GM12891 (cell line): ENCODE measurements around the gene METTL21A.
A peak's percentile ranks its signal among the peaks of the same experiment; 100 is the strongest.
"Not testable (repeated sequence)": the region's sequence is repeated elsewhere in the genome, so short reads cannot be mapped to it uniquely, and the experiment has no call there.

Experiments used
- DNase-seq: peaks from one replicate; pipeline ENCODE4 v3.0.0; 2011; ENCODE audit warnings: low spot score; ENCODE audit not compliant: insufficient read length
- FAIRE-seq: peaks from 2 replicates; lab custom pipeline; 2011; peaks lifted over from hg19 to GRCh38; lab: Jason Lieb, UNC
- PAX5 ChIP-seq: IDR thresholded peaks from 2 replicates; pipeline ENCODE4 v1.6.1; 2011; ENCODE audit warnings: low read length, moderate library complexity, mild to moderate bottlenecking; ENCODE audit not compliant: insufficient read depth, severe bottlenecking
- POLR2A ChIP-seq: IDR thresholded peaks from 2 replicates; pipeline ENCODE4 v1.6.1; 2011; ENCODE audit warnings: low read depth, low read length, control low read depth
- POLR2AphosphoS5 ChIP-seq: IDR thresholded peaks from 2 replicates; pipeline ENCODE4 v1.6.1; 2011; ENCODE audit warnings: low read depth, low read length, control low read depth
- POU2F2 ChIP-seq: IDR thresholded peaks from 2 replicates; pipeline ENCODE4 v1.6.1; 2011; ENCODE audit warnings: low read depth, mild to moderate bottlenecking, control low read depth, low read length, moderate library complexity
- SPI1 ChIP-seq: IDR thresholded peaks from 2 replicates; pipeline ENCODE4 v1.6.1; 2011; ENCODE audit warnings: low read depth, low read length, control low read depth
- TAF1 ChIP-seq: IDR thresholded peaks from 2 replicates; pipeline ENCODE4 v1.6.1; 2011; ENCODE audit warnings: low read depth, low read length, control low read depth

METTL21A gene

GRCh38 chr2:207655000-207655399 lies 29.8 kb upstream of the METTL21A start:
- FAIRE-seq (no peak), DNase-seq (no peak)
- no peak for TF ChIP-seq POLR2AphosphoS5
- no peak for TF ChIP-seq POU2F2
- TF ChIP-seq POLR2A = no peak
- no peak for TF ChIP-seq SPI1
- no peak for TF ChIP-seq PAX5
- TF ChIP-seq TAF1 = no peak

GRCh38 chr2:207646582-207646981 lies 21.4 kb upstream of the METTL21A start:
- FAIRE-seq = not testable (repeated sequence)

GRCh38 chr2:207643892-207644291 lies 18.7 kb upstream of the METTL21A start:
- DNase-seq (no peak), FAIRE-seq (no peak)
- TF ChIP-seq PAX5 (no peak), POLR2AphosphoS5 (no peak), POU2F2 (no peak), TAF1 (no peak), POLR2A (no peak), SPI1 (no peak)

More at GRCh38 chr2:207646582-207646981, 21.4 kb upstream of the METTL21A start:
- not testable (repeated sequence) for DNase-seq

- FAIRE-seq = no peak
- DNase-seq = no peak
- no peak for TF ChIP-seq POLR2A
- TF ChIP-seq SPI1 = no peak
- no peak for TF ChIP-seq PAX5
- no peak for TF ChIP-seq TAF1
- TF ChIP-seq POU2F2 = no peak
- no peak for TF ChIP-seq POLR2AphosphoS5
These were observed 15.5 kb upstream of the METTL21A start for GRCh38 chr2:207640661-207641060.

GRCh38 chr2:207640160-207640559 lies 15.0 kb upstream of the METTL21A start:
- no peak for DNase-seq
- TF ChIP-seq SPI1 (no peak), POLR2AphosphoS5 (no peak)
- no peak for FAIRE-seq

- not testable (repeated sequence) for DNase-seq, FAIRE-seq
These were observed 14.1 kb upstream of the METTL21A start for GRCh38 chr2:207639288-207639687.

GRCh38 chr2:207635468-207636200 lies 10.4 kb upstream of the METTL21A start:
- no peak for DNase-seq
- no peak for FAIRE-seq
- TF ChIP-seq POLR2AphosphoS5 (no peak), SPI1 (no peak), TAF1 (no peak), PAX5 (no peak), POU2F2 (no peak), POLR2A (no peak)

GRCh38 chr2:207633686-207634085 lies 8.5 kb upstream of the METTL21A start:
- DNase-seq = no peak
- FAIRE-seq = no peak
- TF ChIP-seq TAF1 = no peak
- no peak for TF ChIP-seq POU2F2

GRCh38 chr2:207632575-207633493 lies 7.6 kb upstream of the METTL21A start:
- peak; percentile 35 for TF ChIP-seq SPI1
- TF ChIP-seq TAF1 = no peak
- FAIRE-seq (no peak), DNase-seq (no peak)

GRCh38 chr2:207630491-207630890 lies 5.3 kb upstream of the METTL21A start:
- no peak for DNase-seq
- no peak for TF ChIP-seq TAF1
- TF ChIP-seq POLR2AphosphoS5 = no peak
- TF ChIP-seq POU2F2 = no peak
- no peak for TF ChIP-seq PAX5
- TF ChIP-seq POLR2A = no peak
- TF ChIP-seq SPI1 = no peak
- FAIRE-seq = no peak

GRCh38 chr2:207629553-207629952 lies 4.4 kb upstream of the METTL21A start:
- no peak for TF ChIP-seq SPI1
- TF ChIP-seq TAF1 = no peak
- TF ChIP-seq PAX5 = no peak
- TF ChIP-seq POU2F2 = no peak
- no peak for TF ChIP-seq POLR2AphosphoS5
- no peak for TF ChIP-seq POLR2A
- peak; percentile 28 for FAIRE-seq
- no peak for DNase-seq
